ENCODE data around the gene RAD51B. TPM values are rescaled to one million over a fixed set of nuclear protein-coding genes. Genes with fewer than 3 reads are reported as not detected.

RAD51B gene
- total RNA-seq, 1 experiment from 2014 or later = 20.0 TPM

DNA sequence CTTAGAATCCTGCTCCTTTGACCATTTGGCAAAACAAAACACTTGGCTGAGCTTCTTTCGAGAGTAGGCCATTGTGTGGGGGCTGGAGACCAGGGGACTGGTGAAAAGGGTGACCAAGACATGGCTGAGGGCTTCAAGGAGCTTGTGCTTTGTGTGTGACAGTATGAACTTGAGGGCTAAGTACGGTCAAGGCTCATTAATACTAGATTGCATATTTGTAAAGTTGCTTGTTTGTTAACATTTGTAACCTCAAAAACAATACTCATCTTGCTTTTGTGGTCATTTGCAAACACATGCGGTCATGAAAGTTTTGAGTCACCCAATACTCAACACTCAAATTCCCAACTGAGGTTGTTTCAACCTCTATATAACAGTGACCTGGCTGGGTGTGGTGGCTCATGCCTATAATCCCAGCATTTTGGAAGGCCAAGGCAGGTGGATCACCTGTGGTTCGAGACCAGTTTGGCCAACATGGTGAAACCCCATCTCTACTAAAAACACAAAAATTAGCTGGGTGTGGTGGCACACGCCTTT is 45.7 kb upstream of the RAD51B start:
- DNase-seq (ENCODE audit: low read depth, low spot score) = no peak
- Histone ChIP-seq H3K27me3 (ENCODE audit: insufficient read depth, low read length) (no peaks in the 10 kb centered on the region), H3K27ac (ENCODE audit: low read depth, low read length) (no peak overlapping the region), H3K4me3 (replicated peaks in 1 of 2; ENCODE audit: low read depth in 1 of 2, low read length in 2 of 2) (no peak overlapping the region), H2AFZ (ENCODE audit: low read depth, low read length, poor library complexity, severe bottlenecking) (no peak overlapping the region), H3K36me3 (ENCODE audit: control insufficient read depth in 1 of 2, insufficient read depth in 2 of 2, low read length in 2 of 2) (peaks cover 13 to 20% of the 10 kb centered on the region in 2 experiments; a peak in 3 of 4 replicates), H4K20me1 (ENCODE audit: insufficient read depth) (no peaks in the 10 kb centered on the region), H3K9ac (ENCODE audit: low read length) (no peak overlapping the region), H3K9me3 (ENCODE audit: control insufficient read depth in 1 of 2, insufficient read depth in 1 of 2, low read depth in 1 of 2, low read length in 2 of 2) (no peaks in the 10 kb centered on the region), H3K4me1 (ENCODE audit: control insufficient read depth in 1 of 2, insufficient read depth in 2 of 2, low read length in 2 of 2) (no peaks in the 10 kb centered on the region), H3K4me2 (ENCODE audit: low read length) (no peak overlapping the region), H3K79me2 (ENCODE audit: insufficient read depth, low read length) (no peaks in the 10 kb centered on the region), H3K9me2 (ENCODE audit: insufficient read depth) (no peaks in the 10 kb centered on the region)
- TF ChIP-seq, protein P1, sequence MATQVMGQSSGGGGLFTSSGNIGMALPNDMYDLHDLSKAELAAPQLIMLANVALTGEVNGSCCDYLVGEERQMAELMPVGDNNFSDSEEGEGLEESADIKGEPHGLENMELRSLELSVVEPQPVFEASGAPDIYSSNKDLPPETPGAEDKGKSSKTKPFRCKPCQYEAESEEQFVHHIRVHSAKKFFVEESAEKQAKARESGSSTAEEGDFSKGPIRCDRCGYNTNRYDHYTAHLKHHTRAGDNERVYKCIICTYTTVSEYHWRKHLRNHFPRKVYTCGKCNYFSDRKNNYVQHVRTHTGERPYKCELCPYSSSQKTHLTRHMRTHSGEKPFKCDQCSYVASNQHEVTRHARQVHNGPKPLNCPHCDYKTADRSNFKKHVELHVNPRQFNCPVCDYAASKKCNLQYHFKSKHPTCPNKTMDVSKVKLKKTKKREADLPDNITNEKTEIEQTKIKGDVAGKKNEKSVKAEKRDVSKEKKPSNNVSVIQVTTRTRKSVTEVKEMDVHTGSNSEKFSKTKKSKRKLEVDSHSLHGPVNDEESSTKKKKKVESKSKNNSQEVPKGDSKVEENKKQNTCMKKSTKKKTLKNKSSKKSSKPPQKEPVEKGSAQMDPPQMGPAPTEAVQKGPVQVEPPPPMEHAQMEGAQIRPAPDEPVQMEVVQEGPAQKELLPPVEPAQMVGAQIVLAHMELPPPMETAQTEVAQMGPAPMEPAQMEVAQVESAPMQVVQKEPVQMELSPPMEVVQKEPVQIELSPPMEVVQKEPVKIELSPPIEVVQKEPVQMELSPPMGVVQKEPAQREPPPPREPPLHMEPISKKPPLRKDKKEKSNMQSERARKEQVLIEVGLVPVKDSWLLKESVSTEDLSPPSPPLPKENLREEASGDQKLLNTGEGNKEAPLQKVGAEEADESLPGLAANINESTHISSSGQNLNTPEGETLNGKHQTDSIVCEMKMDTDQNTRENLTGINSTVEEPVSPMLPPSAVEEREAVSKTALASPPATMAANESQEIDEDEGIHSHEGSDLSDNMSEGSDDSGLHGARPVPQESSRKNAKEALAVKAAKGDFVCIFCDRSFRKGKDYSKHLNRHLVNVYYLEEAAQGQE (IDR thresholded peaks at IDR 0.05; ENCODE audit: low read depth) = no peak
- TF ChIP-seq SRF (IDR thresholded peaks at IDR 0.05; ENCODE audit: low read depth) = no peak
- TF ChIP-seq FOSL1 (IDR thresholded peaks at IDR 0.05; ENCODE audit: low read depth) = no peak
- TF ChIP-seq, protein P2, sequence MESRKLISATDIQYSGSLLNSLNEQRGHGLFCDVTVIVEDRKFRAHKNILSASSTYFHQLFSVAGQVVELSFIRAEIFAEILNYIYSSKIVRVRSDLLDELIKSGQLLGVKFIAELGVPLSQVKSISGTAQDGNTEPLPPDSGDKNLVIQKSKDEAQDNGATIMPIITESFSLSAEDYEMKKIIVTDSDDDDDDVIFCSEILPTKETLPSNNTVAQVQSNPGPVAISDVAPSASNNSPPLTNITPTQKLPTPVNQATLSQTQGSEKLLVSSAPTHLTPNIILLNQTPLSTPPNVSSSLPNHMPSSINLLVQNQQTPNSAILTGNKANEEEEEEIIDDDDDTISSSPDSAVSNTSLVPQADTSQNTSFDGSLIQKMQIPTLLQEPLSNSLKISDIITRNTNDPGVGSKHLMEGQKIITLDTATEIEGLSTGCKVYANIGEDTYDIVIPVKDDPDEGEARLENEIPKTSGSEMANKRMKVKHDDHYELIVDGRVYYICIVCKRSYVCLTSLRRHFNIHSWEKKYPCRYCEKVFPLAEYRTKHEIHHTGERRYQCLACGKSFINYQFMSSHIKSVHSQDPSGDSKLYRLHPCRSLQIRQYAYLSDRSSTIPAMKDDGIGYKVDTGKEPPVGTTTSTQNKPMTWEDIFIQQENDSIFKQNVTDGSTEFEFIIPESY (IDR thresholded peaks at IDR 0.05; ENCODE audit: extremely low read depth, insufficient replicate concordance, low read length) = no peak
- TF ChIP-seq CBX3 (IDR thresholded peaks at IDR 0.05; ENCODE audit: low read depth) = no peak
- TF ChIP-seq JUND (IDR thresholded peaks at IDR 0.05) = no peak
- no peak for TF ChIP-seq YY1 (IDR thresholded peaks at IDR 0.05; ENCODE audit: extremely low read depth, insufficient replicate concordance, low read depth, low read length)
- TF ChIP-seq, protein P3, sequence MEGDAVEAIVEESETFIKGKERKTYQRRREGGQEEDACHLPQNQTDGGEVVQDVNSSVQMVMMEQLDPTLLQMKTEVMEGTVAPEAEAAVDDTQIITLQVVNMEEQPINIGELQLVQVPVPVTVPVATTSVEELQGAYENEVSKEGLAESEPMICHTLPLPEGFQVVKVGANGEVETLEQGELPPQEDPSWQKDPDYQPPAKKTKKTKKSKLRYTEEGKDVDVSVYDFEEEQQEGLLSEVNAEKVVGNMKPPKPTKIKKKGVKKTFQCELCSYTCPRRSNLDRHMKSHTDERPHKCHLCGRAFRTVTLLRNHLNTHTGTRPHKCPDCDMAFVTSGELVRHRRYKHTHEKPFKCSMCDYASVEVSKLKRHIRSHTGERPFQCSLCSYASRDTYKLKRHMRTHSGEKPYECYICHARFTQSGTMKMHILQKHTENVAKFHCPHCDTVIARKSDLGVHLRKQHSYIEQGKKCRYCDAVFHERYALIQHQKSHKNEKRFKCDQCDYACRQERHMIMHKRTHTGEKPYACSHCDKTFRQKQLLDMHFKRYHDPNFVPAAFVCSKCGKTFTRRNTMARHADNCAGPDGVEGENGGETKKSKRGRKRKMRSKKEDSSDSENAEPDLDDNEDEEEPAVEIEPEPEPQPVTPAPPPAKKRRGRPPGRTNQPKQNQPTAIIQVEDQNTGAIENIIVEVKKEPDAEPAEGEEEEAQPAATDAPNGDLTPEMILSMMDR (IDR thresholded peaks at IDR 0.05 in 2 of 3, conservative IDR thresholded peaks at IDR 0.05 in 1 of 3; ENCODE audit: borderline replicate concordance in 1 of 3, insufficient read depth in 1 of 3, low read depth in 2 of 3, low read length in 2 of 3) = no peak
- TF ChIP-seq TCF7L2 (IDR thresholded peaks at IDR 0.05; ENCODE audit: borderline replicate concordance, extremely low read depth, insufficient read depth, insufficient read length) = no peak
- TF ChIP-seq SP1 (IDR thresholded peaks at IDR 0.05; ENCODE audit: low read depth) = no peak
- no peak for TF ChIP-seq CEBPB (IDR thresholded peaks at IDR 0.05; ENCODE audit: low read depth)
- no peak for TF ChIP-seq EZH2 (IDR thresholded peaks at IDR 0.05)
- no peak for TF ChIP-seq EZH2phosphoT487 (IDR thresholded peaks at IDR 0.05; ENCODE audit: borderline replicate concordance)
- CTCF ChIA-PET = no interaction called here
- no peak for ATAC-seq
- intact Hi-C loops (cut with micrococcal nuclease) = no loop called here
- POLR2A ChIA-PET = no interaction called here
- BruUV-seq (replicated peaks) = no TSS peak
- RAD21 ChIA-PET (ENCODE audit: low non-redundant PET in 1 of 2, low total read pairs in 2 of 2, uncharacterized antibody in 2 of 2, unreplicated experiment in 2 of 2) = no interaction called here

Data from HCT116 (cell line).